Measurements from ENCODE around the gene EVL. TPM values are rescaled to one million over a fixed set of nuclear protein-coding genes. Genes with fewer than 3 reads are reported as not detected.
A peak's percentile ranks its signal among the peaks of the same experiment; 100 is the strongest.

EVL gene, protein sequence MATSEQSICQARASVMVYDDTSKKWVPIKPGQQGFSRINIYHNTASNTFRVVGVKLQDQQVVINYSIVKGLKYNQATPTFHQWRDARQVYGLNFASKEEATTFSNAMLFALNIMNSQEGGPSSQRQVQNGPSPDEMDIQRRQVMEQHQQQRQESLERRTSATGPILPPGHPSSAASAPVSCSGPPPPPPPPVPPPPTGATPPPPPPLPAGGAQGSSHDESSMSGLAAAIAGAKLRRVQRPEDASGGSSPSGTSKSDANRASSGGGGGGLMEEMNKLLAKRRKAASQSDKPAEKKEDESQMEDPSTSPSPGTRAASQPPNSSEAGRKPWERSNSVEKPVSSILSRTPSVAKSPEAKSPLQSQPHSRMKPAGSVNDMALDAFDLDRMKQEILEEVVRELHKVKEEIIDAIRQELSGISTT
- total RNA-seq = 16.6 and 17.4 TPM in 2 replicates

DNA sequence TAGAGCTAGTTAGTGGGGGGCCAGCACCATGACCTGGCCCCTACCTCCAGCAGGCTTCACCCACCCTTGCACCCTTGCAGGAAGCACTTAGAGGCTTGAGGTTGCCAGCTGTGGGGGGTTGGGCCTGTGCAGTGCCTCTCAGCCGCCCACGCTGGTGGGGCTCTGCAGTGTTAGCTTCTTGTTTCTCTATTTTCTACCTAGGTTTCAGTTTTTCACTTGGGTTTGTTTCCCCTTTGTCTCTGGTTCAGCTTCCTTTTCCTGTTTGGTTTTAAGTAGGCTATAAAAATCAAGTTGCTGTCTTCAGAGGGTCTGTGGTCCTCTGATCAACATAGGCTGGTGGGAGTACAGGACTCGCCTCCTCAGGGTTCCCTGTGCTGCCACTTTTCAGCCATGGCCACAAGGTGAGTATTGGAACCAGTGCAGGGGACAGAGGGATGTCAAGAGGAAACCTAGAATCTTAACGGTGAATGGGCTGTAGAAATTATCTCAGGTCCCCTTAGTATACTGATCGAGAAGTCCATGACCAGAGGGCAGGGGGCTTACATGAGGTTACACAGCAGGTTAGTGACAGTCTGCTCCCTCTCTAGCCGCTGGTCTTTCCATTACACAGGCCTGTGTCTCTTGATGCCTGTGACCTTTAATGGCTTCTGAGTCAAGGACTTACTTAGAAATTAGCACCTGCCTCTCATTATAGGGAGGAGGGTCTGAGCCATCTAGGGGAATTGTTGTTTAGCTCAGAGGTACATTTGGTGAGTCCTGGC, at the start of gene EVL:
Gene EVL, plus strand, starts transcription at position 312 of the 761 bp plus-strand sequence. Its CDS starts 79 bp downstream, at position 391.
- Histone ChIP-seq H4K20me1 (ENCODE audit: insufficient read depth, low read length) (no peaks in the 10 kb centered on the region), H3K36me3 (ENCODE audit: insufficient read depth, low read length) (no peaks in the 10 kb centered on the region)

DNA sequence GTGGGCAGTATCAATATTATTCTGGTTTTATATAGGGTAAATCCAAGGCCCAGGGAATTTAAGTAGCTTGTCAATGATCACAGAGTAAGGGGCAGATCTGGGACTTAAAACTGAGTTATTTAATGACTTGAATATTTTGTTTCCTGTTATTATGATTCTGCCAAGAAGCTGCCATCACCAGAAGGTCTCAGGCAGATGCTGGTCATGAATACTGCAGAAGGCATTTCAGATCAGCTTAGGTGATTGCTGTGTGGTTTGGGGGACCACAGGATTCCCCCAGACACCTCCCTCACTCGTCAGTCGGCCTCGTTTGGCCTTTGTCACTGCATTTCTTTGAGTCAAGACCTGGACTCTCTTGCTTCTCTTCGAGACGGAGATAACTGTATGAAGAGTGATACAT, 47.7 kb upstream of the EVL start:
- Histone ChIP-seq H3K4me1 (ENCODE audit: insufficient read depth, low read length) (peaks cover 25% of the 10 kb centered on the region), H4K20me1 (ENCODE audit: insufficient read depth, low read length) (peaks cover 5% of the 10 kb centered on the region), H3K27ac (ENCODE audit: low read depth, low read length) (no peak overlapping the region), H3K4me3 (ENCODE audit: insufficient read depth, low read length) (no peak overlapping the region), H3K4me2 (ENCODE audit: insufficient read depth, low read length) (no peak overlapping the region), H2AFZ (ENCODE audit: low read length) (no peak overlapping the region), H3K36me3 (ENCODE audit: insufficient read depth, low read length) (no peaks in the 10 kb centered on the region), H3K9me3 (ENCODE audit: low read depth, low read length) (no peaks in the 10 kb centered on the region), H3K79me2 (ENCODE audit: insufficient read depth, low read length) (peaks cover 29% of the 10 kb centered on the region), H3K27me3 (ENCODE audit: insufficient read depth, low read length) (no peaks in the 10 kb centered on the region)
- TF ChIP-seq, protein P1, sequence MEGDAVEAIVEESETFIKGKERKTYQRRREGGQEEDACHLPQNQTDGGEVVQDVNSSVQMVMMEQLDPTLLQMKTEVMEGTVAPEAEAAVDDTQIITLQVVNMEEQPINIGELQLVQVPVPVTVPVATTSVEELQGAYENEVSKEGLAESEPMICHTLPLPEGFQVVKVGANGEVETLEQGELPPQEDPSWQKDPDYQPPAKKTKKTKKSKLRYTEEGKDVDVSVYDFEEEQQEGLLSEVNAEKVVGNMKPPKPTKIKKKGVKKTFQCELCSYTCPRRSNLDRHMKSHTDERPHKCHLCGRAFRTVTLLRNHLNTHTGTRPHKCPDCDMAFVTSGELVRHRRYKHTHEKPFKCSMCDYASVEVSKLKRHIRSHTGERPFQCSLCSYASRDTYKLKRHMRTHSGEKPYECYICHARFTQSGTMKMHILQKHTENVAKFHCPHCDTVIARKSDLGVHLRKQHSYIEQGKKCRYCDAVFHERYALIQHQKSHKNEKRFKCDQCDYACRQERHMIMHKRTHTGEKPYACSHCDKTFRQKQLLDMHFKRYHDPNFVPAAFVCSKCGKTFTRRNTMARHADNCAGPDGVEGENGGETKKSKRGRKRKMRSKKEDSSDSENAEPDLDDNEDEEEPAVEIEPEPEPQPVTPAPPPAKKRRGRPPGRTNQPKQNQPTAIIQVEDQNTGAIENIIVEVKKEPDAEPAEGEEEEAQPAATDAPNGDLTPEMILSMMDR (IDR thresholded peaks at IDR 0.05; ENCODE audit: extremely low read depth, low read depth, low read length) = no peak
- no peak for DNase-seq (ENCODE audit: insufficient read length, low spot score, missing footprints)

More for the DNA sequence above, at the start of gene EVL:
- no peak within 1 kb of the TSS for H2AFZ ChIP-seq (ENCODE audit: low read length)
- no peak for DNase-seq (ENCODE audit: insufficient read length, low spot score, missing footprints)
- peaks cover 6% of the 10 kb centered on the region for H3K79me2 ChIP-seq (ENCODE audit: insufficient read depth, low read length)
- no peaks in the 10 kb centered on the region for H3K9me3 ChIP-seq (ENCODE audit: low read depth, low read length)
- TF ChIP-seq, protein P1 (IDR thresholded peaks at IDR 0.05; ENCODE audit: extremely low read depth, low read depth, low read length) = no peak
- H3K4me3 ChIP-seq (ENCODE audit: insufficient read depth, low read length) = no peak within 1 kb of the TSS
- no peak within 1 kb of the TSS for H3K27ac ChIP-seq (ENCODE audit: low read depth, low read length)
- no peaks in the 10 kb centered on the region for H3K27me3 ChIP-seq (ENCODE audit: insufficient read depth, low read length)
- H3K4me1 ChIP-seq (ENCODE audit: insufficient read depth, low read length) = peaks cover 6% of the 10 kb centered on the region
- peak within 1 kb of the TSS; percentile 38 for H3K4me2 ChIP-seq (ENCODE audit: insufficient read depth, low read length)

DNA sequence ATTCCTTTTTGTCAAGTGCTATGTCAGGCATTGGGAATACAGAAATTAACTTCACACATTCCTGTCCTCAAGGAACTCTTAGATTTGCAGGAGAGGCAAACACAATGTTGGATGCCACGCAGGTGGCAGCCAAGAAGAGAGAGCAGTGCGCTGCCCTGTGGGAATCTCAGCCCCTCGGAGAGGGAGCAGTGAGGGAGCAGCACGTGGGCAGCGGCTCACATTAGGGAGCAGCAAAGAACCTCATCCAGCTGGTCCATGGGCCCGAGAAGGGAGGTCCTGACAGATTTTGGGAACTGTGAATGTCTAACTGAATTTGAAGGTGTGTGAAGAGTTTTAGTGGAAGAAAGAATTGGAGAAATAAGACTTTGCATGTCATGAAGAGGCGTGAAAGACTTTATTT, 47.2 kb upstream of the EVL start:
- H3K36me3 ChIP-seq (ENCODE audit: insufficient read depth, low read length) = no peaks in the 10 kb centered on the region
- peaks cover 25% of the 10 kb centered on the region for H3K4me1 ChIP-seq (ENCODE audit: insufficient read depth, low read length)
- no peak overlapping the region for H2AFZ ChIP-seq (ENCODE audit: low read length)
- H3K27me3 ChIP-seq (ENCODE audit: insufficient read depth, low read length) = no peaks in the 10 kb centered on the region
- no peaks in the 10 kb centered on the region for H3K9me3 ChIP-seq (ENCODE audit: low read depth, low read length)
- H3K79me2 ChIP-seq (ENCODE audit: insufficient read depth, low read length) = peaks cover 30% of the 10 kb centered on the region
- H3K4me3 ChIP-seq (ENCODE audit: insufficient read depth, low read length) = no peak overlapping the region
- no peak overlapping the region for H3K27ac ChIP-seq (ENCODE audit: low read depth, low read length)
- peaks cover 5% of the 10 kb centered on the region for H4K20me1 ChIP-seq (ENCODE audit: insufficient read depth, low read length)
- DNase-seq (ENCODE audit: insufficient read length, low spot score, missing footprints) = no peak
- no peak overlapping the region for H3K4me2 ChIP-seq (ENCODE audit: insufficient read depth, low read length)
- TF ChIP-seq, protein P1 (IDR thresholded peaks at IDR 0.05; ENCODE audit: extremely low read depth, low read depth, low read length) = no peak

DNA sequence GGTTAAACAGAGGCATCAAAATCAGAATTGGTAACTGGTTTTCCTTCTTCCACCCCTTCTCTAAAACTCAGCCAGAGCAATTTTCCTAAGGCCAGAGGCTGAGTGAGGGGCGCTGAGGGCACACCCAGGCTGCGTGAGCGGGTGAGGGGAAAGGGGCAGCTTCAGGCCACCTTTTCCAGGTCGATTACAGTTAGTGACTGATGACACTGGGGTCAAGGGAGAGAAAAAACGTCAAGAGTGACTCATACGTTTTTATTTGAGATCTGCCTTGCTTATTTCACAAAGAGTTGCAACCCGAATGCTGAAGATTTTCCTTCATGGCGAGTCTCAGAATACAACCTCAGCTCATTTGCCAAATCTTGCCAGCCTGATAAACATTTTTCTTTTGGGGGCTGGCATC, 46.7 kb upstream of the EVL start:
- Histone ChIP-seq H3K27me3 (ENCODE audit: insufficient read depth, low read length) (no peaks in the 10 kb centered on the region), H3K9me3 (ENCODE audit: low read depth, low read length) (no peaks in the 10 kb centered on the region), H2AFZ (ENCODE audit: low read length) (no peak overlapping the region), H3K4me1 (ENCODE audit: insufficient read depth, low read length) (peaks cover 25% of the 10 kb centered on the region), H3K4me3 (ENCODE audit: insufficient read depth, low read length) (no peak overlapping the region), H4K20me1 (ENCODE audit: insufficient read depth, low read length) (peaks cover 5% of the 10 kb centered on the region), H3K79me2 (ENCODE audit: insufficient read depth, low read length) (peaks cover 27% of the 10 kb centered on the region), H3K4me2 (ENCODE audit: insufficient read depth, low read length) (no peak overlapping the region), H3K36me3 (ENCODE audit: insufficient read depth, low read length) (no peaks in the 10 kb centered on the region), H3K27ac (ENCODE audit: low read depth, low read length) (no peak overlapping the region)
- TF ChIP-seq, protein P1 (IDR thresholded peaks at IDR 0.05; ENCODE audit: extremely low read depth, low read depth, low read length) = no peak
- peak; percentile 50 for DNase-seq (ENCODE audit: insufficient read length, low spot score, missing footprints)

Measured in osteoblast (primary cell).